K562 treated with DMSO at 1 percent for 24 hours (cell line): ENCODE results near the gene CDH24. TPM values are rescaled to one million over a fixed set of nuclear protein-coding genes. Genes with fewer than 3 reads are reported as not detected.

ENCODE experiments used
- total RNA-seq: library from RNA; unstranded; fragments of 300-600 nt; gene quantifications from 2 replicates; pipeline ENCODE4 v1.2.3, GENCODE V29; 2022; ENCODE audit warnings: low read depth; ENCODE audit not compliant: insufficient read depth

CDH24 gene
- 19.6 and 20.7 TPM in 2 replicates for total RNA-seq

DNA sequence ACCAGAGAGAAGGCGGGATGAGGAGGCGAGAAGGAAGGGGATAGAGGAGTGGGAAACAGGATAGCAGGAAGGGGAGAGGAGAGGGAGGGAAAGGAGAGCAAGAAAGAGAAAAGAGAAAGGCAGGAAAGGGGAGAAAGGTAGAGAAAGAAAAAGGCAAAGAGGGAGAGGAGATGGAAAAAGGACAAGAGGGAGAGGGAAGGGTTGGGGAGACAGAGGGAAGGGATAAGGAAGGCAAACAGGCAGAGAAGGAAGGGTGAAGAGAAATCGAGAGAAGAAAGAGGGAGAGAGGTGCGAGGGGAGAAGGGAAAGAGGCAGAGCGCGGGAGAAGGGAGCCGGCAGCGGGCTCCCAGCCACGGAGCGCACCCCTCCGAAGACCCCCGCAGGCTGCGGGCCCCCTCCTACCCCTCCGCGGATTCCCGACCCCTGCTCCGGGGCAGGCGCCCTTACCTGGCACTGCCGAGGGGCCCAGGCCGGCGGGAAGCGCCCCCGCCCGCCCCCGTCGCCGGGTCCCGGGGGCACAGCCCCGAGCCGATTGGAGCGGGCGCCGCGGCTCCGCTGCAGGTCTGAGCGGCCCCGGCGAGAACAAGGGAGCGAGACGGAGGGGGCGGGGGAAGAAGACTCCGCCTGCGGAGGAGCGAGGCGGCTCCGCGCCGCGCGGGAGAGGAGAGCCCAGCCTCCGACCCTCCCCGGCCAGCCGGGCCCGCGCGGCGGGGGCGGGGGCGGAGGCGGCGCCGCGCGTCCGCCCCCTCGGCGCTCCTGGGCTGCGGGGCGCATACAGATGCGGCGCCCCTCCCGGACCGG lies at the start of gene CDH24:
Gene CDH24 (minus strand): TSS at position 565 of the 801 bp plus-strand sequence. CDS start 1,787 bp downstream, outside the sequence.

GRCh38 chr14:23104591-23105347 lies 47.4 kb upstream of the CDH24 start, which contains the start of gene CIROP:
Gene CIROP, minus strand, starts transcription at chr14:23104989. Its CDS starts 69 bp downstream, at chr14:23104920.

DNA sequence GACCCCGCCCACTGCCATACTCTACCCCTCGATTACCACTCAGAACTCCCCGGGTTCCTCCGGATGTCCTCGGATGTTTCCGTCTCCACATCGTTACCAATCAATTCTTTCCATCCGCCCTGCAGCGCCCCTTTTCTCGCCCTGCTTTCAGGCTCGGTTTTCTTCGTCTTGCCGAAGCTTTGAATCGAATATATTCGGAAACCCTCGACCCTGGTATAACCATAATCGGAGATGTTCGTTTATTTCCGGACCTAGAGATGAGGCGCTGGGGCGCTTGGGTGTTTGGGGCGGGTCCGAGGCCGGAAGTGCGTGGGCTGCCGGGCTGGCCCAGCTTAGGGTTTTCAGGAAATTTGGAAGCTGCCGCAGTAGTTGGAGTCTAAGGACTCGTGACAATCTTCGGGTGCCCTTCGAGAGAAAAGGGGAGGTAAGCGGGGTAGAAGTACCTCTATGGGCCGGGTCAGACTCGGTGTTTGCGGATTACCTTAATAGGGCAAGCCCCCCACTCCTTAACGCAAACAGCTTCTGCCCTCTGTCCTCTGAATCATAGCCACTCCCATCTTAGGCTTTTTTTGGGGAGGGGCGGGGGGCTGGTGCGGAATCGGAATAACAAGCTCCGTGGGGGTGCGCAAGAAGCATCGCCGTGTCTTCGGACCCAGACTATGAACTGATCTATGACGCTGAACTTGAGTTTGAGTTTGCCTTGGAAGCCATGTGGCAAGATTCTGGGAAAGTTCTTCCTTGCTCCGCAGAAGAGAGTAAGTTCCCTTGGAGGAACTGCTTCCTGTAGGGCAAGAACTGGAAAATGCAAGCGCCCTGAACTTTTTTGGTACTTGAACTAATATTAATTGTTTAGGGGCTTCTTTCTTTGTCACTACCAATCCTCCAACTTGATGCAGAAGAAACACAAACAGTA lies 38.1 kb upstream of the CDH24 start, which contains the start of gene C14orf119:
Gene C14orf119 (plus strand): TSS at position 310 of the 913 bp plus-strand sequence. CDS start 2,154 bp downstream, outside the sequence.

GRCh38 chr14:23094666-23095195 lies 37.4 kb upstream of the CDH24 start, which contains the start of gene ACIN1:
Gene ACIN1, minus strand, starts transcription at chr14:23095136. Its CDS starts 24 bp downstream, at chr14:23095112.

DNA sequence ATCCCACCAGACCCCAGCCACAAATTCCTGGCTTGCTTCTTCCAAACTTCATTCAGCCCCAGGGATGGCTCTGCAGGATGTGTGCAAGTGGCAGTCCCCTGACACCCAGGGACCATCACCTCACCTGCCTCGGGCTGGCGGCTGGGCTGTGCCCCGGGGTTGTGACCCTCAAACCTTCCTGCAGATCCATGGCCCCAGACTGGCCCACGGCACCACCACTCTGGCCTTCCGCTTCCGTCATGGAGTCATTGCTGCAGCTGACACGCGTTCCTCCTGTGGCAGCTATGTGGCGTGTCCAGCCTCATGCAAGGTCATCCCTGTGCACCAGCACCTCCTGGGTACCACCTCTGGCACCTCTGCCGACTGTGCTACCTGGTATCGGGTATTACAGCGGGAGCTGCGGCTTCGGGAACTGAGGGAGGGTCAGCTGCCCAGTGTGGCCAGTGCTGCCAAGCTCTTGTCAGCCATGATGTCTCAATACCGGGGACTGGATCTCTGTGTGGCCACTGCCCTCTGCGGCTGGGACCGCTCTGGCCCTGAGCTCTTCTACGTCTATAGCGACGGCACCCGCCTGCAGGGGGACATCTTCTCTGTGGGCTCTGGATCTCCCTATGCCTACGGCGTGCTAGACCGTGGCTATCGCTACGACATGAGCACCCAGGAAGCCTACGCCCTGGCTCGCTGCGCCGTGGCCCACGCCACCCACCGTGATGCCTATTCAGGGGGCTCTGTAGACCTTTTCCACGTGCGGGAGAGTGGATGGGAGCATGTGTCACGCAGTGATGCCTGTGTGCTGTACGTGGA lies 15.0 kb downstream of the CDH24 start, which contains the start of gene PSMB11:
Gene PSMB11 (plus strand): TSS at position 51 of the 804 bp plus-strand sequence. CDS start 14 bp downstream, at position 65.

GRCh38 chr14:23034498-23035302 lies 22.6 kb downstream of the CDH24 start, which contains the start of gene PSMB5:
Gene PSMB5, minus strand, starts transcription at chr14:23034900. Its CDS starts 19 bp downstream, at chr14:23034881.

DNA sequence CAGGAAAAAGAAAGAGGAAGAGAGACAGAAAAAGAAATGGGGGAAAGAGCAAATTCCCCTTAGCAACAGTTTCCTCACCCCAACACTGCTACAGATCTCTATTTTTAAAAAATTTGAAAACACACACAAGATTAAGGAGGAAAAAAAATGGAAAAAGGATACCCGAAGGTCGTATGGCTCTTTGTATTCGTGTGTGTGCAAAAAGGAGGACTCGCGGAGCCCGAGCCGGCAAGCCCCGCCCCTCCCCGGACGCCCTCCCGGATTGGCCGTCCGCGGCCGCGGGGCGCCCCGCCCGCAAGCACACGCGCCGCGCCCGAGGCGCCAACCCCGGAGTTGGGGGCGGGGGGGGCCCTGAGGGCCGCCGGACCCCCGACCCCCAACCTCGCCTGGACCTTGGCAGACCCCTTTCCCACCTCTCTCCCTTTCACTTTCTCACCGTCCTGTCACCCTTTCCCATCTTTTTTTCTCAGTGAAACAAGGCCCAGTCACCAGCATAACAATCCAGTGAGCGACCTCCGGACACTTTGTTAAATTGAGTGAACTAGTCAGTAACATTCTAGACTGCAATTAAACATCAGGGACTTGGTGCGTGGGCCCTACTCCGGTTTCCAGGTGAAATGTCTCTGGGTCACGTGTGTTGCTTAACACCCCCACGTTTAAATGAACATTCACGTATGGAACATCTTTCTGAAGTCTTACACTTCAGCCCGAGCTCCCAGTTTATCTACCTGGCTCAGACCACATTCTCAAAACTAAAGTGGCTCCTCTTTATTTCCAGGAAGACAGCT lies 47.2 kb downstream of the CDH24 start, which contains the start of gene C14orf93:
Gene C14orf93 (minus strand): TSS at position 205 of the 788 bp plus-strand sequence. CDS start 11,120 bp downstream, outside the sequence.

Other genes with a start within 250 kb of the CDH24 start
- 1.1 and 3.5 TPM in 2 replicates for gene SLC7A7, start 242.1 kb downstream of the CDH24 start, total RNA-seq
- gene MRPL52, start 227.6 kb downstream of the CDH24 start, total RNA-seq, result 98.0 and 108 TPM in 2 replicates
- gene MMP14, start 220.9 kb downstream of the CDH24 start, total RNA-seq, result 3.0 and 3.6 TPM in 2 replicates
- 75.9 and 77.9 TPM in 2 replicates for gene LRP10, start 185.8 kb downstream of the CDH24 start, total RNA-seq
- 0.79 and 1.2 TPM in 2 replicates for gene REM2, start 174.3 kb downstream of the CDH24 start, total RNA-seq
- gene RBM23, start 138.4 kb downstream of the CDH24 start, total RNA-seq, result 44.1 and 51.2 TPM in 2 replicates
- 92.0 and 107 TPM in 2 replicates for gene PRMT5, start 128.1 kb downstream of the CDH24 start, total RNA-seq
- gene HAUS4, start 100.4 kb downstream of the CDH24 start, total RNA-seq, result 103 and 114 TPM in 2 replicates
- 13.0 and 13.8 TPM in 2 replicates for gene AJUBA, start 75.0 kb downstream of the CDH24 start, total RNA-seq
- 24.9 and 27.5 TPM in 2 replicates for gene C14orf93, start 47.4 kb downstream of the CDH24 start, total RNA-seq
- gene PSMB5, start 22.6 kb downstream of the CDH24 start, total RNA-seq, result 142 and 154 TPM in 2 replicates
- gene PSMB11, start 15.3 kb downstream of the CDH24 start, total RNA-seq, result not detected in 2 replicates
- gene ACIN1, start 37.6 kb upstream of the CDH24 start, total RNA-seq, result 102 and 115 TPM in 2 replicates
- 33.7 and 50.7 TPM in 2 replicates for gene C14orf119, start 38.0 kb upstream of the CDH24 start, total RNA-seq
- gene CIROP, start 47.5 kb upstream of the CDH24 start, total RNA-seq, result not detected in 2 replicates
- gene CEBPE, start 61.7 kb upstream of the CDH24 start, total RNA-seq, result not detected in 2 replicates
- 7.6 and 9.6 TPM in 2 replicates for gene SLC7A8, start 126.1 kb upstream of the CDH24 start, total RNA-seq
- gene RNF212B, start 180.4 kb upstream of the CDH24 start, total RNA-seq, result not detected in 2 replicates
- gene HOMEZ, start 228.6 kb upstream of the CDH24 start, total RNA-seq, result 11.7 and 15.7 TPM in 2 replicates
- gene PPP1R3E, start 245.3 kb upstream of the CDH24 start, total RNA-seq, result 9.0 and 10.3 TPM in 2 replicates
- gene BCL2L2, start 249.3 kb upstream of the CDH24 start, total RNA-seq, result 18.4 and 20.3 TPM in 2 replicates